HepG2 (cell line): Measurements from ENCODE around the gene TYR.

Experiments
- CTCF ChIP-seq: sonication (generic); formaldehyde crosslinking; IDR thresholded peaks from 2 replicates; pipeline ENCODE4 v1.5.0; 2020; ENCODE audit warnings: mild to moderate bottlenecking, missing genetic modification reagents, moderate library complexity
- GABPA ChIP-seq, 2 experiments: IDR thresholded peaks; 2 replicates each; pipeline ENCODE4 v1.6.1; 2011 to 2016; ENCODE audit warnings: low read depth in 2 of 2, low read length in 1 of 2, missing biosample characterization in 1 of 2, missing genetic modification characterization in 1 of 2
- GABPB1 ChIP-seq: IDR thresholded peaks from 2 replicates; pipeline ENCODE4 v1.6.1; 2016; ENCODE audit warnings: mild to moderate bottlenecking, missing genetic modification reagents, moderate library complexity, missing compliant biosample characterization
- PHF8 ChIP-seq: sonication (generic); formaldehyde crosslinking; IDR thresholded peaks from 2 replicates; pipeline ENCODE4 v1.5.0; 2020; ENCODE audit warnings: missing genetic modification reagents
- POLR2A ChIP-seq, 2 experiments: IDR thresholded peaks; 2 replicates each; pipeline ENCODE4 v1.6.1; 2011; ENCODE audit warnings: low read depth in 2 of 2, low read length in 2 of 2, mild to moderate bottlenecking in 1 of 2, moderate library complexity in 1 of 2; ENCODE audit not compliant: insufficient read depth in 1 of 2
- ZNF138 ChIP-seq: sonication (generic); formaldehyde crosslinking; IDR thresholded peaks from 2 replicates; pipeline ENCODE4 v1.5.0; 2020; ENCODE audit warnings: mild to moderate bottlenecking, low read depth, missing genetic modification reagents
- ZNF281 ChIP-seq: sonication (generic); formaldehyde crosslinking; IDR thresholded peaks from 2 replicates; pipeline ENCODE4 v1.4.0; 2020; ENCODE audit warnings: missing genetic modification reagents, borderline replicate concordance
- ZNF660 ChIP-seq: sonication (generic); formaldehyde crosslinking; IDR thresholded peaks from 2 replicates; pipeline ENCODE4 v1.5.1; 2020; ENCODE audit warnings: mild to moderate bottlenecking, low read depth, missing genetic modification reagents, borderline replicate concordance
- TF ChIP-seq, protein P1 (sequence below): sonication (generic); formaldehyde crosslinking; IDR thresholded peaks from 2 replicates; pipeline ENCODE4 v1.4.0; 2020; ENCODE audit warnings: mild to moderate bottlenecking, missing genetic modification reagents

- TF ChIP-seq POLR2A (IDR thresholded peaks at IDR 0.05; ENCODE audit: insufficient read depth in 1 of 2, low read depth in 2 of 2, low read length in 2 of 2) (no peak), PHF8 (no peak), ZNF138 (CRISPR knock-in tag) (no peak), GABPB1 (no peak), ZNF281 (CRISPR knock-in tag) (no peak), CTCF (CRISPR knock-in tag) (no peak), GABPA (IDR thresholded peaks at IDR 0.05; ENCODE audit: low read depth, low read length) (no peak), GABPA (CRISPR knock-in tag; IDR thresholded peaks at IDR 0.05; ENCODE audit: low read depth) (no peak), ZNF660 (CRISPR knock-in tag) (no peak)
- TF ChIP-seq, protein P1, sequence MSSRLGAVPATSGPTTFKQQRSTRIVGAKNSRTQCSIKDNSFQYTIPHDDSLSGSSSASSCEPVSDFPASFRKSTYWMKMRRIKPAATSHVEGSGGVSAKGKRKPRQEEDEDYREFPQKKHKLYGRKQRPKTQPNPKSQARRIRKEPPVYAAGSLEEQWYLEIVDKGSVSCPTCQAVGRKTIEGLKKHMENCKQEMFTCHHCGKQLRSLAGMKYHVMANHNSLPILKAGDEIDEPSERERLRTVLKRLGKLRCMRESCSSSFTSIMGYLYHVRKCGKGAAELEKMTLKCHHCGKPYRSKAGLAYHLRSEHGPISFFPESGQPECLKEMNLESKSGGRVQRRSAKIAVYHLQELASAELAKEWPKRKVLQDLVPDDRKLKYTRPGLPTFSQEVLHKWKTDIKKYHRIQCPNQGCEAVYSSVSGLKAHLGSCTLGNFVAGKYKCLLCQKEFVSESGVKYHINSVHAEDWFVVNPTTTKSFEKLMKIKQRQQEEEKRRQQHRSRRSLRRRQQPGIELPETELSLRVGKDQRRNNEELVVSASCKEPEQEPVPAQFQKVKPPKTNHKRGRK (CRISPR knock-in tag): no peak
Observed at GRCh38 chr11:89205378-89205777, 27.7 kb downstream of the TYR start.
